Neural cell (in vitro differentiated cells): ENCODE measurements around the gene TUBB2A.

Source experiments
- EP300 ChIP-seq: fragments of 450-650 bp; conservative IDR thresholded peaks from 2 replicates; pipeline ENCODE4 v1.6.1; 2014; ENCODE audit warnings: antibody characterized with exemption, mild to moderate bottlenecking, moderate library complexity; ENCODE audit not compliant: poor library complexity, severe bottlenecking
- EZH2 ChIP-seq: fragments of 200-600, 300-800 bp; shearing (Covaris generic), sonication (generic); IDR thresholded peaks from 2 replicates; pipeline ENCODE4 v1.6.1; 2014; ENCODE audit warnings: antibody characterized with exemption, low read length, borderline replicate concordance, mild to moderate bottlenecking; ENCODE audit not compliant: insufficient read depth, poor library complexity, severe bottlenecking
- POLR2AphosphoS5 ChIP-seq: IDR thresholded peaks from 2 replicates; pipeline ENCODE4 v1.6.1; 2012
- RAD21 ChIP-seq: fragments of 450-650 bp; conservative IDR thresholded peaks from 2 replicates; pipeline ENCODE4 v1.6.1; 2014; ENCODE audit warnings: antibody characterized with exemption, mild to moderate bottlenecking, moderate library complexity
- SMC3 ChIP-seq: fragments of 450-650 bp; conservative IDR thresholded peaks from 2 replicates; pipeline ENCODE4 v1.6.1; 2014; ENCODE audit warnings: antibody characterized with exemption, mild to moderate bottlenecking, moderate library complexity; ENCODE audit not compliant: poor library complexity
- TF ChIP-seq, protein P1 (sequence below): fragments of 450-650 bp; IDR thresholded peaks from 2 replicates; pipeline ENCODE4 v1.5.1; 2014; ENCODE audit warnings: antibody characterized with exemption, mild to moderate bottlenecking, moderate library complexity; ENCODE audit not compliant: poor library complexity, severe bottlenecking
- TF ChIP-seq, protein P2 (sequence below): IDR thresholded peaks from 2 replicates; pipeline ENCODE4 v1.6.1; 2012; ENCODE audit warnings: borderline replicate concordance

DNA sequence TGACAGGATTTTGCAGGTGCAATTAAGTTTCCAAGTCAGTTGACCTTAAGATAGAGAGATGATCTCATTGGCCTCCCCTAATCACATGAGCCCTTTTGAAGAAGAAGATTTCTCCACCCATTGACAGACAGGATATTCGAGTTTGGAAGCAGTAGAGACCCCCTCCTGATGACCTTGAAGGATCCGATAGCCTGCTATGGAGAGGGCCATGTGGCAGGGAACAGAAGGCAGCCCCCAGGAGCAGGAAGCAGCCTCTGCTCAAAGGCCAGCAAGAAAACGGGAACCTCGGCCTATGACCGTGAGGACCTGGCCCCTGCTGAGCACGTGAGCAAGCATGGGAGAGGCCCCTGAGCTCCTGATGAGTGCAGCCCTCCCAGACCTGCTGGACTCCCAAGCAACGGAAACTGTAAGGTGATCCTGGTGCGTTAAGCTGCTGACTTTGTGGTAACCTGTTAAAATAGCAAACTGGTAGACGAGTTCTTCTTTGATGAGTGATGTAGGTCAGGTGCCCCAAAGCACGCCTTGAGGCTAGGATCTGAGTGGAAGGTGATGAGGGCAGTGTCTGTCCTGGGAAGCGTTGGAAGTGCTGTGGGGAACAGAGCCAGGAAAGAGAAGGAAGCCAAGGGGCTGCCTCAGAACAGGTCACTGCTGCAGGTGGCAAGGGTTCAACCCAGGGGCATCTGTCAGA lies 18.5 kb upstream of the TUBB2A start:
- TF ChIP-seq, protein P1, sequence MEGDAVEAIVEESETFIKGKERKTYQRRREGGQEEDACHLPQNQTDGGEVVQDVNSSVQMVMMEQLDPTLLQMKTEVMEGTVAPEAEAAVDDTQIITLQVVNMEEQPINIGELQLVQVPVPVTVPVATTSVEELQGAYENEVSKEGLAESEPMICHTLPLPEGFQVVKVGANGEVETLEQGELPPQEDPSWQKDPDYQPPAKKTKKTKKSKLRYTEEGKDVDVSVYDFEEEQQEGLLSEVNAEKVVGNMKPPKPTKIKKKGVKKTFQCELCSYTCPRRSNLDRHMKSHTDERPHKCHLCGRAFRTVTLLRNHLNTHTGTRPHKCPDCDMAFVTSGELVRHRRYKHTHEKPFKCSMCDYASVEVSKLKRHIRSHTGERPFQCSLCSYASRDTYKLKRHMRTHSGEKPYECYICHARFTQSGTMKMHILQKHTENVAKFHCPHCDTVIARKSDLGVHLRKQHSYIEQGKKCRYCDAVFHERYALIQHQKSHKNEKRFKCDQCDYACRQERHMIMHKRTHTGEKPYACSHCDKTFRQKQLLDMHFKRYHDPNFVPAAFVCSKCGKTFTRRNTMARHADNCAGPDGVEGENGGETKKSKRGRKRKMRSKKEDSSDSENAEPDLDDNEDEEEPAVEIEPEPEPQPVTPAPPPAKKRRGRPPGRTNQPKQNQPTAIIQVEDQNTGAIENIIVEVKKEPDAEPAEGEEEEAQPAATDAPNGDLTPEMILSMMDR: no peak
- TF ChIP-seq SMC3: no peak
- TF ChIP-seq POLR2AphosphoS5: no peak
- TF ChIP-seq RAD21: no peak
- no peak for TF ChIP-seq EZH2
- TF ChIP-seq, protein P2, sequence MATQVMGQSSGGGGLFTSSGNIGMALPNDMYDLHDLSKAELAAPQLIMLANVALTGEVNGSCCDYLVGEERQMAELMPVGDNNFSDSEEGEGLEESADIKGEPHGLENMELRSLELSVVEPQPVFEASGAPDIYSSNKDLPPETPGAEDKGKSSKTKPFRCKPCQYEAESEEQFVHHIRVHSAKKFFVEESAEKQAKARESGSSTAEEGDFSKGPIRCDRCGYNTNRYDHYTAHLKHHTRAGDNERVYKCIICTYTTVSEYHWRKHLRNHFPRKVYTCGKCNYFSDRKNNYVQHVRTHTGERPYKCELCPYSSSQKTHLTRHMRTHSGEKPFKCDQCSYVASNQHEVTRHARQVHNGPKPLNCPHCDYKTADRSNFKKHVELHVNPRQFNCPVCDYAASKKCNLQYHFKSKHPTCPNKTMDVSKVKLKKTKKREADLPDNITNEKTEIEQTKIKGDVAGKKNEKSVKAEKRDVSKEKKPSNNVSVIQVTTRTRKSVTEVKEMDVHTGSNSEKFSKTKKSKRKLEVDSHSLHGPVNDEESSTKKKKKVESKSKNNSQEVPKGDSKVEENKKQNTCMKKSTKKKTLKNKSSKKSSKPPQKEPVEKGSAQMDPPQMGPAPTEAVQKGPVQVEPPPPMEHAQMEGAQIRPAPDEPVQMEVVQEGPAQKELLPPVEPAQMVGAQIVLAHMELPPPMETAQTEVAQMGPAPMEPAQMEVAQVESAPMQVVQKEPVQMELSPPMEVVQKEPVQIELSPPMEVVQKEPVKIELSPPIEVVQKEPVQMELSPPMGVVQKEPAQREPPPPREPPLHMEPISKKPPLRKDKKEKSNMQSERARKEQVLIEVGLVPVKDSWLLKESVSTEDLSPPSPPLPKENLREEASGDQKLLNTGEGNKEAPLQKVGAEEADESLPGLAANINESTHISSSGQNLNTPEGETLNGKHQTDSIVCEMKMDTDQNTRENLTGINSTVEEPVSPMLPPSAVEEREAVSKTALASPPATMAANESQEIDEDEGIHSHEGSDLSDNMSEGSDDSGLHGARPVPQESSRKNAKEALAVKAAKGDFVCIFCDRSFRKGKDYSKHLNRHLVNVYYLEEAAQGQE: no peak
- TF ChIP-seq EP300: no peak
